ENCODE data around the gene DOLPP1.

DNA sequence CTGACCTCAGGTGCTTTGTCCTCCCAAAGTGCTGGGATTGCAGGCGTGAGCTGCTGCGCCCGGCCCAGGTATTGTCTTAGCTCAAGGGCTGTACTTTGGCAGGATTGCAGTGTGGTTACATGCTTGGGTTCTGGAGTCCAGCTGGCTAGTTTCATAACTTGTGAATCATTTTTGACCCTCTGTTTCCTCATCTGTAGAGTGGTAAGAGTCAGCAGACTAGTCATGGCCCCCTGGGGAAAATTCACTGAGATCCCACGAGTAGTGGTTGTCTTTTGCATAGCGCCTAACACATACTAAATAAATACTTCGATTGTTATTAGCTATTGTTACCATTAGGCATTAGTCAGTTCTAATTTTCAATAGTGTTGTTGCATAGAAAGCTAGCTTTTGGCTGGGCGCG lies 44.6 kb downstream of the DOLPP1 start:
- TF ChIP-seq, protein P1, sequence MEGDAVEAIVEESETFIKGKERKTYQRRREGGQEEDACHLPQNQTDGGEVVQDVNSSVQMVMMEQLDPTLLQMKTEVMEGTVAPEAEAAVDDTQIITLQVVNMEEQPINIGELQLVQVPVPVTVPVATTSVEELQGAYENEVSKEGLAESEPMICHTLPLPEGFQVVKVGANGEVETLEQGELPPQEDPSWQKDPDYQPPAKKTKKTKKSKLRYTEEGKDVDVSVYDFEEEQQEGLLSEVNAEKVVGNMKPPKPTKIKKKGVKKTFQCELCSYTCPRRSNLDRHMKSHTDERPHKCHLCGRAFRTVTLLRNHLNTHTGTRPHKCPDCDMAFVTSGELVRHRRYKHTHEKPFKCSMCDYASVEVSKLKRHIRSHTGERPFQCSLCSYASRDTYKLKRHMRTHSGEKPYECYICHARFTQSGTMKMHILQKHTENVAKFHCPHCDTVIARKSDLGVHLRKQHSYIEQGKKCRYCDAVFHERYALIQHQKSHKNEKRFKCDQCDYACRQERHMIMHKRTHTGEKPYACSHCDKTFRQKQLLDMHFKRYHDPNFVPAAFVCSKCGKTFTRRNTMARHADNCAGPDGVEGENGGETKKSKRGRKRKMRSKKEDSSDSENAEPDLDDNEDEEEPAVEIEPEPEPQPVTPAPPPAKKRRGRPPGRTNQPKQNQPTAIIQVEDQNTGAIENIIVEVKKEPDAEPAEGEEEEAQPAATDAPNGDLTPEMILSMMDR (conservative IDR thresholded peaks at IDR 0.05; ENCODE audit: low read depth, low read length), result no peak
- TF ChIP-seq EZH2 (IDR thresholded peaks at IDR 0.05; ENCODE audit: low read length, unreplicated experiment) (no peak), EZH2phosphoT487 (IDR thresholded peaks at IDR 0.05; ENCODE audit: borderline replicate concordance, low read length) (no peak)

All from PC-3 (cell line).